Activated T-cell treated with anti-CD3 and anti-CD28 coated beads, Interleukin-2, amount 50 U/mL, for 48 hours (primary cell): ENCODE measurements around the gene TAF1B.

Source experiments
- DNase-seq, 2 experiments: peaks; one replicate each; pipeline ENCODE4 v3.0.0-alpha.2; 2020

Gene TAF1B

DNA sequence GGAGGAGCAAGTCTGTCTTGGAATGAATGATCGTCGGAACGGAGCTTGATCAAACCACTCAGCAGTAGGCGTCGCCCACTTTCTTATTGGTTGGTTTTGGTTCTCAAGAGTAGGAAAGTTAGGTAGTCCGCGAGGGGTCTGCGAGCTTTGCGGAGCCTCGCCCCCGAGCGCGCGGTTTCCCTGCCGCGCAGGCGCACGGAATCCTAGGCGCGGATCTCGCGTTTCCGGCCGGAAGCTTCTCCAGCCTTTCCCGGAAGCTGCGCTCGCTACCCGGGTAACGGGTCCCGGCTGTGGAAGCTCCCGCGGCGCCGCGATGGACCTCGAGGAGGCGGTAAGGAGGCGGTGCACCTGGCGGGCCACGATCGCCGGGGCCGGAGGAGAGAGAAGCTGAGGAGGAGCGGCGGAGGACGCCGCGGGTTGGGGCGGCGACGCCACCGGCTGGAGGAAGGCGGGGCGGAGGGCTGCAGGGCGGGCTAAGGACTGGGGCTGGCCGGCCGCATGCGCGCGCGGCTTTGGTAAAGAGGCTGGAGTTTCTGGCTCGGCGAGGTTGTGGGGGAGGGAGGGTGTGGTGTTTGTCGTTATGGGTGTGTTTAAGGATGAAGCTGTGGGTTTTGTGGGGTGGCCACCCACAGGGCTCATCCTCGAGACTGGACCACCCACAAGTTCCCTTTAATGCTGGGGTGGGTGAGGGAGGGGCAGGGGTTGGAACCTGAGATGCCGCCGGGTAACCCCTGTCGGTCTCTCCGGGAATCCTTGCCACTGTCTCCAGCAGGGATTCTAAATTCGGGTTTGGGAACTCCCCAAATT lies at the start of gene TAF1B:
Gene TAF1B, plus strand, starts transcription at position 246 of the 807 bp plus-strand sequence. Its CDS starts 68 bp downstream, at position 314.
- peak; percentile 94 to 95 for DNase-seq

DNA sequence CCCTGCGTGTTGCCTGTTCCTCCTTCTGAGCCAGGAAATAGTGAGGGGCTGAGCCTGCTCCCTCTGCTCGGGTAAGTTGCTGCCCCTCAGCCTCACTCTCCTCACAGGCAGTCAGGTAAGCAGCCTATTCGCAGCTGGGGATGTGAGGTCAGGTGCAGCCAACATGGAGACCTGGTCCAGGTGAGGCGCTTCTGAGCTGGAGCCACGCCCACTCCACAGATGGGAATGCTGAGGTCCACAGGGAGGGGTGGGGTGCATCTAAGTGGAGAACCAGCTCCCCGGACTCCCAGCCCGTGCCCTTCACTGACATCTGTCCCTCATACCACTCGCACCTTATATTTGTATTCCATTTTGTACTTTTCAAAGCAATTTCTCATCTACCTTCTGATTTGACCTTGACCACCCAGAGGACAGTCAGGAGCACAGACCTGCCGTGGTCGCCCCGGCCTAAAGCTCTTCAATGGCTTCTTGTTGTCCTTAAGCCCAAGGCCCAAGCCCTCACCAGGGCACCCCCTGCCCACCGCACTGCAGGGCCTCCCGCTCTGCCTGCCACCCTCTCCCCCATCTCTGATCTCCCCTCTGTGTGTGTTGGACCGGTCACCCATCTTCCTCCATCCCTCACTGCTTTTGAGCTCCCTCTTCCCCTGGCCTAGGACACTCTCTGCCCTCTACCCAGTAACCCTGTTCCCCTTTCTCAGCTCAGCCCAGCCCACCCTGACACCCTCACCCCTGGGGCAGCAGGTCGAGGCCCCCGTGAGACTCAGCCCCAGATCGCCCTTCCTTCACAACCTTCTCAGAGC lies 49.2 kb upstream of the TAF1B start:
- no peak for DNase-seq

DNA sequence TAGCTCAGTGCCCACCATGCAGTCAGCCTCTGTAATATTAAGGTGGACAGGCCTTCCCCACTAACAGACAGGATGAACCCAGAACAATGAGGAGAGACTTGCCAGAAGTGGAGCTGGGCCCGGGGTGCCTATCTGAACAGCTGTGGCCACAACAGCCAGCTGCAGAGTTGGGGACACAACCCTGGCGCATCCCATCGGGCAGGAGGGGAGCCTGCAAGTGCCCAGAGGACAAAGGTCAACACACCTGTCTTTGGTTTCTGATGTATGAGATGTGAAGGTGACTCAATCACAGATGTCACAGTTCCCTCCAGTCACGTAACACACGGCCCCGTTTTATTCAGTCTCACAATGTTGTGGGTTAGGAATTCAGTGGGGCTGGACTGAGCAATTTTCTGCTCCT lies 48.2 kb upstream of the TAF1B start:
- DNase-seq: no peak

DNA sequence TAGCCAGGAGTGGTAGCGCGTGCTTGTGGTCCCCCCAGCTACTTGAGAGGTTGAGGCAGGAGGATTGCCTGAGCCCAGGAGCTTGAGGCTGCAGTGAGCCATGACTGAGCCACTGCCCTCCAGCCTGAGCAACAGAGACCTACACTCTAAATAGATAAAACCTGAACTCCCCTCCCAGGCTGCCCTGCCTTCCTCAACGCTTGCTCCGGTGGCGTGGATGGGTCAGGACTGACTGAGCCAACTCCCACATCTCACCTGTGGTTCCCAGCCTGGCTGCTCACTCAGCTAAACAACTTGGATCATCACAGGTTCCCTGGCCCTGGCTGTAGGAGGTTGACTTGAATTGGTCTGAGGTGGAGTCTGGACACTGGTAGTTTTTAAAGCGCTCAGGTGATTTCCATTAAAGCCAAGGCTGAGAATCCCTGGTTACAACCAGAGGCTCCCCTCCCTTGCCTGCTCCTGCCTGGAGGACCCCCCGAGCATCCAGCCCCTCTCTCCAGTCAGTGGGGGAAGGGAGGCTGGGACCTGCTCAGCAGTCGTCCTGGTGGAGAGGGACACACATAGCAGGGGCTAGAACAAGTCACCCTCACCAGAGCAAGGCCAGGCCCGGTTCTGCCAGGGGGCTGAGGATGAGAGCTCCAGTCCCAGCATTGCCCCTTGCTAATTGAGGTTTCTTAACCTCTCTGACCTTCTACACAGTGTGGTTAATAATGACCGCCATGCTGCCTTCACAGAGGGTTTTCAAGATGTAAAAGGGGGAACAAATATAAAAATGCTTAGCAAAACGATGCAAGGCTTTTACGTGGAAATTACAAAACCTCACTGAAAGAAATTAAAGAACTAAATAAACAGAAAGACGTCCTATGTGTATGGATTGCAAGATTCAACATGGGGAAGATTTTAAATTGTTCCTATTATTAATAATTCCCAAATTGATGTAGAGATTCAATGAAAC lies 46.9 kb upstream of the TAF1B start:
- DNase-seq: no peak

DNA sequence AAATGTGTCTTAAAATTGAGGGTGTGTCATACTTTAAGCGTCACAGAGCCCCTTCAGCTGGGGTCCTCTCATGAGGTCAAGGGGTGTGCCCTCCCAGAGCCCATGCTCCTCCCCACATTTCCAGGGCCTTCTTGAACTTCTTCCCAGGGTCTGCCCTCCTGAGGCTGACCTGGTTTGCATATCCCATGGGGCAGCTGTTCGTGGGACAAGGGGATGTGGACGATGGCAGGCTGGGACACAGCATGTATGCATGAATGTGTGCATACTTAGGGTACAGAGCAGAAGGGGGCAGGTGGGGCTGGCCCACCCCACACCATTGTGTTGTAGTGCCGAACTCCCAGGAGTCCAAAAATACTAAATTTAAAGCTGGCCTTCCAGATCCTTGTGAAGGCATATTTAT lies 46.2 kb upstream of the TAF1B start:
- DNase-seq: no peak

DNA sequence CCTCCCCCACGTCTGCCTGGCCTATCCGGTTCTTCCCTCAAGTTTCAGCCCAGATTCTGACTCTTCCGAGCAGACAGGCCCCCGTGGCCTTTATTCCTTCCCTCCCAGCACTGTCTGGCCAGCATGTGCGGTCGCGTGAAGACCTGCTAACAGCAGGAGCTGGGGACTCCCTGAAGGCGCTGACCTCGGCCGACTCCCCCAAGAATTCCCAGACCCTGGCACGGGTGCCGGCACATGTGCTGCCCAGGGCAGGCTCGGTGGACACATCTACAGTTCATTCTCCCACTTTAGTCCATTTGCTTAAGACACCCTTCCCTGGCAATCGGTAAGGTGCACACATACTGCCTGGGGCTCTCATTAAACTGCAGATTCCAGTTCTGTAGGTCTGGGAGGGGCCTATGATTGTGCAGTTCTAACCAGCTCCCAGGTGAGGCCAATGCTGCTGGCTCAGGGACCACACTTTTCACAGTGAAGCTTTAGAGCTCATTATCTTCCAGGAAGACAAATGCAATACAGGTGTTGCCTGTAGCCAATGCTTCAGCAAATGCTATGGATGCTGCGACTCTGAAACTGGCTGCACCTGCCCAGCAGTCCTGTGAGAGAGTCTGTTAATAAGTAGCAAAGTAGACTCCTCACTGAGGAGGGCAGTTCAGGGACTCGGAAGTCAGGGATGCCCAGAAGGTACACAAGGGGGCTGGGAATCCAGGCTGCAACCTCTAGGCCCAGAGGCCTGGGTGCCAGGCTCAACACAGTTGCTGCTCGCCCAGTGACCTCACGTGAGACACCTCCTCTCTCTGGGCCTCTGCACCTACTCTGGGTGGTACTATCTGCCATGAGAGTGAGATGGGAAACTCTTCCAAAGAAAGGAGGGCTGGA lies 45.4 kb upstream of the TAF1B start:
- DNase-seq: no peak

DNA sequence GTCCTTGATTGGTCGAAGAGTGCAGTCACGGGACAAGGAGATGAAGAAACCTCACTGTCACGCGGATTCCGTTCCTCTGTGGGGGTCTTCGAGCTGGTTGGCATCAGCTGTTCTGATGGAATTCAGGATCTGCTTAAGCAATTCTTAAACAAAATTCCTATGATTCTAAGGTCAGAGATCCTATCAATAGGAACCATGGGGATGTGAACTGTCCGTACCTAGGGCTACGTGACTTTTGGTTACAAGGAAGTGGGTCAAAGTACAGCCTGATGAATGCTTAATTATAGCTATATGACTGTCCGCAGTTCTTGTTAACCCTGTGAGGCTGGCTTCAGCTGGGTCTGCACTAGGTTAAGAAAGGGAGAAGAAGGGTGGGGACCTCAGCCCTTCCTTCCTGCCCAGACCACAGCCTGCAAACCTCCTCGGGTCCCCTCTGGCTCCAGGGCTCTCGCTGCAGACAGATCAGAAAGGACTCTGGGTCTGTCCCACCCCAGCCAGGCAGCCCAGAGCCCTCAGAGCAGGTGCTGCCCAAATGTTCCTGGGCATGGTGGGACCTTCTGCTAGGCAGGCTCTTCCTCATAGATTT lies 44.2 kb upstream of the TAF1B start:
- peak in 1 of 2 experiments; percentile 36 for DNase-seq

DNA sequence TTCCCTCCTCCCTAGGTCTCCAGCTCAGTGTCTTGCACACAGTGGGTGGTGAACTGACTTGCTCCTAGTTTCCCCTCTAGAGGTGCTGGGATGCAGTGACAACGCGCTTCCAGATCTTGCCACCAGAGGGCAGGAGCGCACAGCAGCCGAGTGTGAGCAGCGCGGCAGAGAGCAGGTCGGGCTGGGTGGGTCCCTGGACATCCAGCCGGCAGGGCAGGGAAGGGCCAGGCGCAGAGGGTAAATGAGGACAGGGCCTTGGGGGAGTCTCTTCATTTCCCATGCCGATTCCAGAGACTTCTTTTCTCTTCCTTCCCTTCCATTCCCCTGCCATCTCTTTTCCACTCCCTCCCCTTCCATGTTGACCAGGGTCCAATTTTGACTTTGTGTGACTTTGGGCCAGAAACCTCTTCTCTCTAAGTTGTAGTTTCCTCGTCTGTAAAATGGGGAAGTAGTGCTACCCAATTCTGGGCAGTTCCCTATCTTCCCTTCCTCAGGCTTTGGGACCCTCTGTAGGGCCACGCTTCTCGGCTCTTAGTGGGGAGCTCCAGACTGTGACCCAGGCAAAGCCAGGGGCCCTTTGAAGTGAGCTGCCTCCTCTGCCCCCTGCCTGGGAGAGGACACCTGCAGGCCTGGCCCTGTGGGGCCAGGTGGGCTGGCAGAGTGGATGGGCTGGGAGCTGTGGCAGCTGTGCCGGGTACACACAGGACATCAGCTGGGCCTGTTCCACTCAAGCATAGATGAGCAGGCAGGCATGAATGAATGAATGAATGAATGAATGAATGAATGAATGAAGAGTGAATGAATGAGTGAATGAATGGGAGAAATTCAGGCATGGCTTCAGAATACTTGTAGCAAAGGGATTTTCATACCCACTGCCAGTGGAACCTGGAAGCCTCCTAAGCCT lies 43.3 kb upstream of the TAF1B start:
- DNase-seq: peak; percentile 96 to 97

DNA sequence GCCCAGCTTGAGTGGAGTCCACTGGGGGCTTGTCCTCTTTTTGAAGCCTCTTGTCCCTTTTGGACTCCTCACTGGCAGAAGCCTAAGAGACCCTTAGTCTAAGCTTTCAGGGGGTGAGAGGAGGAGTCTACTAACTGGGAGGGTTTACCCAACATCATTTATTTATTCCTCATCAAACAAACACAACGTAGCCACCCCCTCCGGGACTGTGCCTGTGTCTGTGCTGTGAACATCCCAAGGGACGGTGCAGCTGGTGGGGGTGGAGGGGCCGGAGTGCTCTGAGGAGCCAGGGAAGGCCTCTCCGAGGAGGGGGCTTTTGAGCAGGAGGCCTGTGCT lies 42.7 kb upstream of the TAF1B start:
- DNase-seq: no peak

DNA sequence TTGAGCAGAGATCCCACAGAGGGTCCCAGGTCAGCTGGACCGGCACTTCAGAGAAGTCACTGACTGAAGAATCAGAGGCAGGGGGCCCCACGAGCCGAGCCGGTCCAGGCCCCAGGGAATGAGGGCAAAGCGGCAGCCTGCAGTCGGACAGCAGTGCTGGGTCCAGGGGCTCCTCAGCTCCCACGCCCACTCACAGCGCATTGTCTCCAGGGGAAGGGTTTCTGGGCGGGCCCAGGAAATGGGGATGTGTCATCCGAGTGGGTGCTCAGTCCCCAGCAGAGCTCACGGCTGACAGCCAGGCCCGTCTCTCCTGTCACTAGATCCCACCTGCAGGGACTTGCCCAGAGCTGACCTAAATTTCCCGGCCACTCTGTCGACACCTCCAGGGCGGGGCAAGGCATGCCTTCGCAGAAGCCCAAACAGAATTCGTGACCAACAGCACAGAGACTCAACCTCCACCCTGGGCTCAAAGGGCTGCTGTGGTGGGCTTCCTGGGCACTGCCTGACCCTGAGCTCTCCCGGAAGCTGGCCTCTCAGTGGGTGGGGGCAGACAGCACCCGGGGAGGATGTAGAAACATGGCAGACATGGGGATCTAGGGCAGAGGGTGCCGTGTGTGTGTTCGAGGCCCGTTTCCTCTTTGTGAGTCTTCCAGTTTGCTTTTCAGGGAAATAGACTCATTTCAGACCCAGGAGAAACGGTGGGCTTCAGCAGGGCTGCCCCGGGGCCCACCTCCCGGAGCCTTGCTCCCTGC lies 42.1 kb upstream of the TAF1B start:
- peak; percentile 60 to 73 for DNase-seq

DNA sequence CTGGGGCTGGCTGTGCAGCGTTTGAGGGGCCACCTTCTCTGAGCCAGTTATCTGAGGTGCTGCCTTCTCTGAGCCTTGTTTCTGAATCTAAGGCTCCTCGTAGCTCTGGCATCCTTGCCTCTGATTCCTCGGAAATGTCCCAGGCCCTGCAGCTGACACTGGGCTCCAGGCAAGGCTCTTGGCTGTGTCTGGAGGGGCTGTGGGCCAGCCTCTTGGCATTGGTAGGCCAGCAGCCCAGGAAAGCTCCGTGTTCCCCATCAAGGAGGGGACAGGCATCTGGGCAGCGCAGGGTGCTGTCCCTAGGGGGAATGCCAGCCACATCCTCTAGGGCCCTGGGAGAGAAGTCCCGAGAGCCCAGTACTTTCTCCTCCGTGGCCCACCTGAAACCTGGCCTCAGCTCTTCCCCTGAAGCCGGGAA lies 40.7 kb upstream of the TAF1B start:
- no peak for DNase-seq

DNA sequence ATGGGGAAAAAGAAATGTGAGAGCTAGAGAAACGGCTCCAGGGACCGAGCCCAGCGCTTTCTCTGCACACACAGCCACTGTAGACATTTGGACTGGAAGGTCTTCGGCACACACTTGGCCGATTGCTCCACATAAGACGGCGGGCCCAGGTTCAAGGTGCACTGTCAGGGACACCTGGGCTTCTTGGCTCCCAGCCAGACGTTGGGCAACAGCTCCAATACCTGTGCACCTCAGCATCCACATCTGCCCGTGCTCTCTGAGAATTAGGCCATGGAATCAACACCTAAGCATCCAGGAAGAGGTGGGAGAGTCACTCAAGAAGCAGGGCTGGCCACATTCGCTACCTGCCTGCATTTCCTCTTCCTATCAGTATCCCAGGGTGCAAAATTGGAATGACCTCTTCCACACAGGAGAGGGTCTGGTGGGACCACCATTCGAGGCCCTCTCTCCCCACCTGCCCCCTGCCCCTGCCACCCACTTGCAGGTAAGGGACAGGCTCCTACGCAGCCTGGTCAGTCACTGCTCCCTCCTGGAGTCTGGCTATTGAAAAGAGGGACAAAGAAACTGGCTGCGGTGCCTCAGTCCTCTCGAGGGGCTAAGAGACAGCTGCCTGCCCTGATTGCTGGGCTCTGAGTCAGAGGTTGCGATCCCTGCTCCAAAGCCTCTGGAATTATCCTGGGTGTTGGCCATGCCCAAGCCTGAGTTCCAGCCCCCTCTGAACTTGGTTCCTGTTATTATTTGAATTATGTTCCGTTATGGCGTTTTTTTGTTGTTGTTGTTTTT lies 40.1 kb upstream of the TAF1B start:
- DNase-seq: no peak

DNA sequence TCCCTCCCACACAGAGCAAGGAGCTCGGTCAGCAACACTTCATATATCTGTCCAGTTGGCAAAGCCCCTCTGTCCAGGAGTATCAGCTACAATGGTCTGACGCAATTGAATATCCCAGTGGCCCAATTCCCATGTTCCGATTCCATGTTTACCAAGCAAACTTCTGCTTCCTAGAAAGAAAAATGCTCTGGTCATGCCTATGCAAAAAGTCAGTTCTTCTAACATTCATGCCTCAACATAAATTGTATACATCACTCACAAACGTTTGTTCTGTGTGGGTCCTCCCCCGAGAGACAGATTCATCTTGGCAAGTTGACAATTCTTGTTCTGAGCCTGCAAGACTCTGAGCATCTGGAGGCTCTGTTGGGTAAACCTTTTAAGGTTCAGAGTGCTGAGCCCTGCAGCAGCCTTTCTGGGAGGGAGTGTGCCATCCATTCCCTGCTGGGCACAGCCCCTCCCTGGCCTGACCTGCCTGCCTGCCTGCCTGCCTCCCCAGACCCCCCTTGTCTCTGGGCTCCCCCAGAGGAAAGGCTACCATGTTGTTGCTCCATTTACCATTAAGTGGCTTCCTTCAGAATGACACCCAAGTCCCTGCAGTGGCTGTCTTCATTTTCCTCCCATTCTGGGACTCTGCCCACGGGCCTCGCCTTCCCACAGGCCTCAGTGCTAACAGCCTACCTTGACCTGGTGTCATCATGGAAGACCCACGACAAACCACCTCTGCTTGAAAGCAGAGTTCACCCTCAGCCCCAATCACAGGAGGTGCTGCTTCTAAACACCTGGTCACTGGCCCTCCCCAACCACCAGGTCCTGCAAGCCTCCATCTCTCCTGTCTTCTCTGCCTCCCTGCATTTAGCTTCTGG lies 37.6 kb upstream of the TAF1B start:
- DNase-seq: no peak

DNA sequence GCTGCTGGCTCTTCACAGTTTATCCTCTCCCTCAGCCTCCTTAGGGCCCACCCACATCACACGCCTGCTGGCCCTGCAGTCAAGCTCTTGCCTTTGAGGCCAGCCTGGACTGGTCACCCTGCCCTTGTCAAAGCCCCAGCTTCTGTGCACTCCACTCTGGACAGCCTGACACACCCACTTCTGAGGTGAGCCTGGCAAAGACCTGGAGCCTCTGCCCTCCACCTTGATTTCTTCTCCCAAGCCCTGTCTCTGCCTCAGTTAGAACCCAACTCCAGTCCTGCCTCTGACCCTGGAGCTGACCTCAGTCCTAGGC lies 37.0 kb upstream of the TAF1B start:
- no peak for DNase-seq

DNA sequence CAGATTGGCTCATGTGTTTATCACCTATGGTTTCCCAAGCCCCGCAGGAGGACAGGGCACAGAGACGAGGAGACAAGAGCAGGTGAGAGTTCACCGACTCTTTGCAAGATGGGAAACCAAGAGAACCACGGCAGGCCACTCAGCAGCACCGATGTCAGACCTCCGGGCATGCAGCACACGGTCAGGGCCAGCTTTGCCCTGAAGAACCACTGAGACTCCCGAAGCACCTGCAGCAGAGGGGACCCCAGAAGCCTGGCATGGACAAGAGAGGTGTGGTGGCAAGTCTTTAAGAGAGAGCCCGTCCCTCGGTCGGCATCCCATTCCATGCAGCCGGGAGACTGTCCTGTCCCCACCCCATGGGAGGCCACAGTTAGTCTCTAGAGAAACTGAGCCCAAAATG lies 36.6 kb upstream of the TAF1B start:
- no peak for DNase-seq

DNA sequence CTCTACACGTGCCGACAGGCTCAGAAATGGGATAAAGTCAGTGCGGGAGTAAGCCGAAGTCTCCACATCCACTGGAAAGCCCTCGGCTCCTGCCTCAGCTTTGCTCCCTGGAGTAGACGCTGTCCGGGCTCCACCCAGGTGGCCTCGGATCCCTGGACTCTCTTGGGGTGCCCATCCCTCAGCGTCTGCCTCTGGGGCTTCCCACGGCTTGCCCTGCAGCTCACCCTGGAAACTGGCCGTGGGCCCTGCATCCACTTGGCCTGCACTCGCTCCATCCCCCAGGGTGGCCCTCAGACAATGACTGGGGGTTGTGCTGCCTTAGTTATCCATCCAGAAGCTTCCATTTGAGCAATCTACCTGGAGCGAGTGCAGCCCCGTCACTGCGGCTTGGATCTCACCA lies 36.2 kb upstream of the TAF1B start:
- no peak for DNase-seq

DNA sequence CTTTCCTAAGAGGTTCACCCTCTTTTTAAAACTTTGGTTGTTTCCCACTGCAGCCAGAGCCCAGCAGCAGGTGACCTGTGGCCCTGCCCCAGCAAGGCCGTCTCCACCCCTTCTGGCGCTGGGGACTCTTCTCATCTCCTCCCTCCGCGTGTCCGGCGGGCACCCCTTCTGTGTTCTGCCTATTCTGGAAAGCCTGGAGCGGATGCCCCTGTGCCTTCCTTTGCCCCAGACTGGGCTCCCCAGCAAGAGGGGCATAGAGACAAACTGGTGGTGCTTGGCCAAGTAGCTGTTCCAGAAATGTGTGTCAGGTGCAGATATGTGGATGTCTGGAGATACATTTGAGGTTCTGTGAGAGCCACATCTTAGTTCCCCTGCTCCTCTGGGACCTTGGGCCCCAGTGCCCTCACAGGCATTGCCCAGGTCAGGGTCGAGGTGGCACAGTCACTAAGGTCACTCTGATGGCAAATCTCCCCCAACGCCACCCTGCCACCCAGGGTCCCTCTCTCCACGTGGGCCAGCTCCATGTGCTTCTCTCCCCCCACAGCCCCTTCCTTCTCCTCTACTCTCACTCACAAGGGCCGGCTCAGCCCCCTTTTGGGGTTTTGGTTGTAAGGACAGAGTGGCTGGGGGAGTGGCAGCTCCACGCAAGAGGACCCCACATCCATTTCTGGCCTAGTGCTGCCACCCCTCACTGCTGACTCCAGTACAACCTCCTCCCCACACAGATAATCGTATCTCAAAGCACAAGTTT lies 35.5 kb upstream of the TAF1B start:
- DNase-seq: no peak
